ENCODE results near the gene TWF2.

Gene TWF2

GRCh38 chr3:52222319-52223221 is 16.4 kb downstream of the TWF2 start:
- peak; percentile 13 for DNase-seq

- peak; percentile 82 for DNase-seq
Observed at GRCh38 chr3:52221563-52222318, 17.2 kb downstream of the TWF2 start.

- peak; percentile 2 for DNase-seq
Observed at GRCh38 chr3:52221141-52221562, 17.8 kb downstream of the TWF2 start.

- DNase-seq, result peak; percentile 92
Observed at GRCh38 chr3:52220380-52221026, 18.5 kb downstream of the TWF2 start.

GRCh38 chr3:52218937-52219650 is 19.9 kb downstream of the TWF2 start:
- no peak for DNase-seq

GRCh38 chr3:52218454-52218853 is 20.5 kb downstream of the TWF2 start:
- peak; percentile 67 for DNase-seq

GRCh38 chr3:52218026-52218425 is 20.9 kb downstream of the TWF2 start:
- DNase-seq, result no peak

GRCh38 chr3:52217409-52217805 is 21.6 kb downstream of the TWF2 start:
- peak; percentile 60 for DNase-seq

GRCh38 chr3:52216585-52217408 is 22.2 kb downstream of the TWF2 start:
- peak; percentile 89 for DNase-seq

- no peak for DNase-seq
Observed at GRCh38 chr3:52215351-52215750, 23.6 kb downstream of the TWF2 start.

GRCh38 chr3:52213901-52214300 is 25.1 kb downstream of the TWF2 start:
- DNase-seq, result no peak

- DNase-seq, result no peak
Observed at GRCh38 chr3:52213005-52213404, 26.0 kb downstream of the TWF2 start.

GRCh38 chr3:52211268-52211891 is 27.6 kb downstream of the TWF2 start:
- DNase-seq, result no peak

- DNase-seq, result no peak
Observed at GRCh38 chr3:52210550-52211046, 28.4 kb downstream of the TWF2 start.

- no peak for DNase-seq
Observed at GRCh38 chr3:52210037-52210436, 28.9 kb downstream of the TWF2 start.

- no peak for DNase-seq
Observed at GRCh38 chr3:52208556-52208955, 30.4 kb downstream of the TWF2 start.

GRCh38 chr3:52205727-52206372 is 33.1 kb downstream of the TWF2 start:
- no peak for DNase-seq

GRCh38 chr3:52204337-52205073 is 34.5 kb downstream of the TWF2 start:
- DNase-seq, result no peak

- no peak for DNase-seq
Observed at GRCh38 chr3:52203701-52204100, 35.3 kb downstream of the TWF2 start.
